ENCODE data around the gene DARS1.
A peak's percentile ranks its signal among the peaks of the same experiment; 100 is the strongest.
"Not testable (repeated sequence)": the region's sequence is repeated elsewhere in the genome, so short reads cannot be mapped to it uniquely, and the experiment has no call there.

The DARS1 gene

DNA sequence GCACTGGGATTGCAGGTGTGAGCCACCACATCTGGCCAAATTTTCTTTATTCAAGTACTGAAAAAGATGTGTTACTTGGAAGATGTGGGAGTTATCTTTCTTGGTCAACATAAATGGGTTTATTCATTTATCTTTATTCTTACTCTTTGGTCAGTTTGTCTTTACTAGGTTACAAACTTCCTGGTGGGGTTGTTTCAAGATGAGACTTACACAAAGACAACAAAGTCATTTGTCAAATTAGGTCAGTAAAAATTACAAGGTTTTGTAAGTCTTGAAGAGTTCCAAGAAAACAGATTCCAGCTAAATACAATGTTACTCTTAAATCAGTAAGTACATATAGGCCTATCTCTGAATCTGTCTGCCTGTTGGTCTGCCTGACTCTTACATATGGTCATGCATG is 48.9 kb downstream of the DARS1 start:
- DNase-seq = no peak

DNA sequence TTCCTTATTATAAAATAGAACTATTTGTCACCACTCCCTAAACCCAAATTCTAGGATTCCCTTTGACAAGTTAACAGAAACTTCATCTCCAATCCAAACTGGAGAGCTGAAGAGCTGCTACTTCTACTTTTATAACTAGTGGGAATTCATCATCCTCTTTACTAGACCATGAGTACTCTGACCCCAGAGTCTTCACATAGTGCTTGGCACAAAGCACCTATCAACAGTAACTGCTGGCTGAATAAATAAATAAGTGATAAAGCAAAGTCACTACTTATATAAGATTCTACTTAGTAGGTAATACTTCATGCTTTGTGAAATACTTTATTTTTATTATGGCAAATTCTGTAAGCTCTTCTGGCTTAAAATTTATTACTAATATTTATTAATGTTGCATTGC is 49.5 kb downstream of the DARS1 start:
- DNase-seq = no peak

DNA sequence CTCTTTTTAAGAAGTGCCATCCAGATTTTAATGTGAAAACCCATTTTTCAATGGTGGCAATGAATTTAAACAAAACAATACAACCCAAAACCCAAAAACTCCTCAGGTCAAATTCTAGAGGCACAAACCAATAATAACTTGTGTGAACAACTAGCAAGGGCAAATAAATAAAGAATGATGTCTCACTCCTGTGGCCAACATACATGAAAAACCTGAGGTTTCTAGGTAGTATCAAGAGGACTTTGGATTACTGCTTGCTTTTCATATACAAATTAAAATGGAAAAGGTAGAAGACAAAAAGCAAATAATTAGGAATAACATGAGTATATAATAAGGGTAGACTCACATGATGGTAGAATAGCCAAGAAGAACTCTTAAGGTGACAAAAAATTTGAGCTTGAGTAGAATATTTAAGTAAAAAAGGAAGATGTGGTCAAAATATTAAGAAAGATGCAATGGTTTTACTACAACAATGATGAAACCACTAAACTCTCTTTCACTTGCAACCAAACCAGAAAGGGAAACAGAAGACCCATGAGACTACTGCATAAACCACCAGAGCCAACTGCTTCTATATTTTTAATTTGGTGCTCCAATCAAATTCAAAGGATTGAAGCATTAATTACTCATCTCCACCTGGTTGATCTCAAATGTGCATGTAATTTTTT is 53.5 kb downstream of the DARS1 start:
- no peak for DNase-seq

DNA sequence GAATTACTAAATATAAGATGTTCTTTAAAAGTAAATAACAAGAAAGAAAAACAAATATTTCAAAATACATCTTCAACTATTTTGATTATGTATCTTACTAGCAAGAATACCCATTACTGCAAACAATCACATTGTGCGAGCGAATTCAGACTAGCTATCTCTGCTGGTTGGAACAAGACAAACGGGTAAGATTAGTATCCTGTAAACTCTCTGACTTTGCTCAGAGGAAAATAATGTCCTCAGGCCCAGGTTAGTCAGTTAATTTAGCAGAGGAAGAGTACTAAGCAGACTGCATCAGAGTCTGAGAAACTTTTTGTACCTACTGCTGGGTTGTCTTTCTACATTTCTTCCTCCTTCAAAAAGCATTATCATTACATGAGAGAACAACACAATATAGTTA is 58.8 kb downstream of the DARS1 start:
- DNase-seq = no peak

GRCh38 chr2:135925571-135925970 is 59.9 kb downstream of the DARS1 start:
- no peak for DNase-seq

- peak; percentile 78 for DNase-seq
Observed at GRCh38 chr2:135916207-135916606, 69.2 kb downstream of the DARS1 start.

- no peak for DNase-seq
Observed at GRCh38 chr2:135914485-135914884, 70.9 kb downstream of the DARS1 start.

- DNase-seq = peak; percentile 70
Observed at GRCh38 chr2:135913727-135914365, 71.6 kb downstream of the DARS1 start.

GRCh38 chr2:135909976-135910375 is 75.5 kb downstream of the DARS1 start:
- no peak for DNase-seq

DNA sequence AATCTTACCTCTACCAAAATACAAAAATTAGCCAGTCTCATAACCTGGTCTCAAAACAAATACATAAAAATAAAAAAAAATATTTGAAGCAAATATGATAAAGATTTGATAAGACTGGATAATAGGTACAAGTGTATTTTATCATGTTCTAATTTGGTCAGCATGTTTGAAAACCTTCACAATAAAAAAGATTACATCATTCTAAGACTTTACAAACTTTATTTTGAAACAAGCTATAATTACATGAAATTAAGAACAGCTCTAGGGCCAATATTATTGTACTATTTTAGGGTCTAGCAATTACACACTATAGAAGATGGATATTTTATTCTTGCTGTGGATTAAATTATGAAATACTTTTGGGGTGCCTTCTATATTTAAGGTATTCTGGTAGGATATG is 79.7 kb downstream of the DARS1 start:
- no peak for DNase-seq

- DNase-seq = no peak
Observed at GRCh38 chr2:135904341-135904989, 81.0 kb downstream of the DARS1 start.

GRCh38 chr2:135903650-135904049 is 81.8 kb downstream of the DARS1 start:
- DNase-seq = no peak

DNA sequence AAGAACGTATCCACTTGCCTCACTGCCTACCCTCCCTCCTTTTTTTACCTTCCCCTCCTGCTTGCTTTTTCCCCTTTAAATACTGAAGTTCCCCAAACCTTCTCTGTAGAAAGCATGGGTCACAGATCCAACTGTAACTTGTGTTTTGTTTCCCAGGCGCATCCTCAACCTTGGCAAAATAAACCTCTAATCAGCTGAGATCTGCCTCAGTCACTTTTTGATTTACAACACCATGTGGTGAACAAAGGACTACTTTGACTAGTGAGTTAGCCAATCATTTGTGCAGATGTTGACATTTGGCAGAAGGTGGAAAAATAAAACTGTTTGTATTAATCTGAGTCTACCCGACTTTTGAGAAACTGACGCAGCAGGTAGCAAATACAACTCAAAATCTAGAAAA is 85.9 kb downstream of the DARS1 start:
- no peak for DNase-seq

GRCh38 chr2:135898234-135898786 is 87.1 kb downstream of the DARS1 start:
- no peak for DNase-seq

- DNase-seq = no peak
Observed at GRCh38 chr2:135894930-135895329, 90.5 kb downstream of the DARS1 start.

- DNase-seq = no peak
Observed at GRCh38 chr2:135893374-135893794, 92.0 kb downstream of the DARS1 start.

- DNase-seq = no peak
Observed at GRCh38 chr2:135890835-135891234, 94.6 kb downstream of the DARS1 start.

DNA sequence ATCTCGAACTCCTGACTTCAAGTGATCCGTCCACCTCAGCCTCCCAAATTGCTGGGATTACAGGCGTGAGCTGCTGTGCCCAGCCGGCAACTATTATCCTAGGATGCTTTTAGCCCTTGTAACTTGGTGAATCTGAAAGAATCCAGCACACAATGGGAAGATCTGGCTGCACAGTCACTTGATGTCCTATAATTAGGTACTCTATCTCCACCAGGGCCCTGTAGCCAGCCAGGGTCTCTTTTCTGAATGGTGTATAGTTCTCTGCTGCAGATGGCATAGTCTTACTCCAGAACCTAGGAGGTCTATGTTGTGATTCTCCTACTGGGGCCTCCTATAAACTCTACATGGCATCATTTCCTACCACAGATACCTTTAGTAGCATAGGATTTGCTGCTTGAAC is 95.3 kb downstream of the DARS1 start:
- DNase-seq = no peak

DNA sequence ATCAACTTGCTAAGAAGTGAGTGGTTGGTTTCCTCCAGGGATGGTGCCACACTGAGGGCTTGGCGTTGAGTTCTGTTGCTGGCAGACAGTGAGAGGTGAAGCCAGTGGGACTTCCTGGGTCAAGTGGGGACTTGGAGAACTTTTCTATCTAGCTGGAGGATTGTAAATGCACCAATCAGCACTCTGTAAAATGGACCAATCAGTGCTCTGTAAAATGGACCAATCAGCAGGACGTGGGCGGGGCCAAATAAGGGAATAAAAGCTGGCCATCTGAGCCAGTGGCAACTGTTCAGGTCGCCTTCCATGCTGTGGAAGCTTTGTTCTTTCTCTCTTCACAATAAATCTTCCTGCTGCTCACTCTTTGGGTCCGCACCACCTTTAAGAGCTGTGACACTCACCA is 96.8 kb downstream of the DARS1 start:
- DNase-seq = not testable (repeated sequence)

- no peak for DNase-seq
Observed at GRCh38 chr2:135885709-135886108, 99.7 kb downstream of the DARS1 start.

DNA sequence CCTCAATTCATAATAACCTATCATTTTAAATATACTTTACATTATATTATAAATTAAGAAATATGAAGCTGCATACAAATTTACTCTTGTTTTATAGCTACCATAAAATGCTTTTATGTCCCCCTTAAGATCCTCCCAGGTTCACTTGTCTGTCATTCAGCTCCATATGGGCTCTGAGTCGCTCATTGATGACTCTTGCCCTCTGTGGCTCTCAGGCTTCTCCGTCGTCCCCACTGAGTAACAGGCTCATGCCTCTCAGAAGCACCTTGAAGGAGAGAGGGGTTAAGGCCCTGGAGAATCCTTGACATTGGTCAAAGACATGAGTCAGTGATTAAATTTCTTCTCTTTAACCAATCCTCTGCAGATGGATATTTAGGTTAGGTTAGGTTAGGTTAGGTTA is 103.0 kb downstream of the DARS1 start:
- DNase-seq = no peak

GRCh38 chr2:135876770-135877169 is 108.7 kb downstream of the DARS1 start:
- not testable (repeated sequence) for DNase-seq

DNA sequence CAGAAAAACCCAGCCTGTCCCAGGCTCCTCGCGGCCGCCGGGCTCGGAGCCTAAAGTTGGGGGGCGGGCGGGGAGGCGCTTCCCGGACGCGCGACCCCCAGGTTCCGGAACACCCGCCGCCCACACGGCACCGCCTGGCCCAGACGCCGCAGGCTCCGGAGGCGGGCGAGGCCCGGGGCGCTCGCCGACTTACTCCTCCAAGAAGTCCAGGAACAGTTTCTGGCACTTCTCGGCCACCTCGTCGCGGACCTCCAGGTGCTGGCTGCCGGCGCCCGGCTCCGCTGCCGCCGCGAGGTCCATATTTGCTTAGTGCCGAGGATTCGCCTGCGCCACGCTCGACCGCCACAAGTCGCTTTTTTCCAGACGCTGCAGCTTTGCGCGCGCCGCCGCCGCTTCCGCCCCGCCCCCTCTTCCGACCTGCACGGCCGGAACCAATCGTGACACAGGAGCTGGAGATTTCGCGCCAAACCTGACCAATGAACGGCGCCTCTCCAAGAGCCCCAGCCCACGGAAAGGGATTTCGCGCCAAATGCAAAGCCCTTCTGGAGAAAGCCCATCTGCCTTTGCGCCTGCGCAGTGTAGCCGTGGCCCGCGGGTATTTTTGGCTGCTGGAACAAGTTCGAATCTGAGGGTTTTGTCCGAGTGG is 109.2 kb downstream of the DARS1 start, which contains the start of gene MCM6:
Gene MCM6, minus strand, starts transcription at position 378 of the 646 bp plus-strand sequence. Its CDS starts 78 bp downstream, at position 300.
- DNase-seq = peak; percentile 98
